ENCODE measurements around the gene USP10.
A peak's percentile ranks its signal among the peaks of the same experiment; 100 is the strongest.
"Not testable (repeated sequence)": the region's sequence is repeated elsewhere in the genome, so short reads cannot be mapped to it uniquely, and the experiment has no call there.

USP10 gene

GRCh38 chr16:84675423-84675822 is 24.4 kb upstream of the USP10 start:
- DNase-seq = no peak

- no peak for DNase-seq
These were observed 23.9 kb upstream of the USP10 start for GRCh38 chr16:84675884-84676283.

- DNase-seq = no peak
These were observed 22.6 kb upstream of the USP10 start for GRCh38 chr16:84677017-84677803.

- DNase-seq = no peak
These were observed 22.0 kb upstream of the USP10 start for GRCh38 chr16:84677849-84678248.

- DNase-seq = no peak
These were observed 21.3 kb upstream of the USP10 start for GRCh38 chr16:84678541-84678940.

GRCh38 chr16:84680165-84680842 is 19.5 kb upstream of the USP10 start:
- DNase-seq = no peak

GRCh38 chr16:84680843-84681629 is 18.8 kb upstream of the USP10 start:
- no peak for DNase-seq

- no peak for DNase-seq
These were observed 15.9 kb upstream of the USP10 start for GRCh38 chr16:84683691-84684591.

- DNase-seq = no peak
These were observed 15.2 kb upstream of the USP10 start for GRCh38 chr16:84684592-84684965.

GRCh38 chr16:84685210-84685609 is 14.6 kb upstream of the USP10 start:
- DNase-seq = no peak

- DNase-seq = no peak
These were observed 13.0 kb upstream of the USP10 start for GRCh38 chr16:84686707-84687298.

GRCh38 chr16:84687715-84688114 is 12.1 kb upstream of the USP10 start:
- no peak for DNase-seq

- not testable (repeated sequence) for DNase-seq
These were observed 11.6 kb upstream of the USP10 start for GRCh38 chr16:84688163-84688562.

GRCh38 chr16:84689111-84689510 is 10.7 kb upstream of the USP10 start:
- DNase-seq = no peak

GRCh38 chr16:84690088-84690819 is 9.5 kb upstream of the USP10 start:
- no peak for DNase-seq

GRCh38 chr16:84692451-84693214 is 7.2 kb upstream of the USP10 start:
- DNase-seq = peak in 1 of 2 donors; percentile 3

GRCh38 chr16:84693869-84694268 is 5.9 kb upstream of the USP10 start:
- DNase-seq = not testable (repeated sequence)

- DNase-seq = no peak
These were observed 4.8 kb upstream of the USP10 start for GRCh38 chr16:84694980-84695379.

GRCh38 chr16:84699147-84699711 is 571 bp upstream of the USP10 start:
- DNase-seq = no peak

Data from bone marrow (tissue), 2 donors.